GM18870 (cell line): ENCODE data around the gene GALR3.
"Not testable (repeated sequence)": the region's sequence is repeated elsewhere in the genome, so short reads cannot be mapped to it uniquely, and the experiment has no call there.

Experiments used
- ATAC-seq: cut with Tn5 transposase; IDR thresholded peaks from one replicate; pipeline ENCODE4 v1.9.1; 2021; ENCODE audit warnings: moderate library complexity; ENCODE audit not compliant: unreplicated experiment

Gene GALR3

DNA sequence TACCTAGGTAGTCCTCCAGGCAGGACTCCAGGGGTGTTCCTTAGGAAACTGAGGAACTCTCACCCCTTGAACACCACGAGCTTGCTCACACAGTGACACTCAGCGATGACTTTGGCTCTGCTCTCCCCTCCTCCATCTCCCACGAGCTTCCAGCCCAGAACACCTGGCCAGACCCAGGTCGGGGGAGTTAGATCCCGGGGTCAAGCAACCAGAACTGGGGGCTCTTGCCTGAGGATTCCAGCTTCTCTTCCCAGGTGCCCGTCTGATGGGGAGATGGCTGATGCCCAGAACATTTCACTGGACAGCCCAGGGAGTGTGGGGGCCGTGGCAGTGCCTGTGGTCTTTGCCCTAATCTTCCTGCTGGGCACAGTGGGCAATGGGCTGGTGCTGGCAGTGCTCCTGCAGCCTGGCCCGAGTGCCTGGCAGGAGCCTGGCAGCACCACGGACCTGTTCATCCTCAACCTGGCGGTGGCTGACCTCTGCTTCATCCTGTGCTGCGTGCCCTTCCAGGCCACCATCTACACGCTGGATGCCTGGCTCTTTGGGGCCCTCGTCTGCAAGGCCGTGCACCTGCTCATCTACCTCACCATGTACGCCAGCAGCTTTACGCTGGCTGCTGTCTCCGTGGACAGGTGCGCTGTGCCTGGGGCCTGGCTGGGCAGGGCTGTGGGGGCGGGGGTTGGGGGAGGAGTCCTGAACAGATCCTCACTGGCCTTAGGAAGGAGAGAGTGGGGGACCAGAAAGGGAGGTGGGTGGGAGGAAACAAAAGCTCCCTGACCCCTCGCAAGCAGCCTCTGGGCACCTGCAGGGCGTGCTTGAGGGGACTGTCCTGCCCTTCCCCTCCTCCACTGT, at the start of gene GALR3:
TSS of gene GALR3 (plus strand) at position 249 of the 852 bp plus-strand sequence. CDS start at position 274, 25 bp downstream.
- no peak for ATAC-seq

DNA sequence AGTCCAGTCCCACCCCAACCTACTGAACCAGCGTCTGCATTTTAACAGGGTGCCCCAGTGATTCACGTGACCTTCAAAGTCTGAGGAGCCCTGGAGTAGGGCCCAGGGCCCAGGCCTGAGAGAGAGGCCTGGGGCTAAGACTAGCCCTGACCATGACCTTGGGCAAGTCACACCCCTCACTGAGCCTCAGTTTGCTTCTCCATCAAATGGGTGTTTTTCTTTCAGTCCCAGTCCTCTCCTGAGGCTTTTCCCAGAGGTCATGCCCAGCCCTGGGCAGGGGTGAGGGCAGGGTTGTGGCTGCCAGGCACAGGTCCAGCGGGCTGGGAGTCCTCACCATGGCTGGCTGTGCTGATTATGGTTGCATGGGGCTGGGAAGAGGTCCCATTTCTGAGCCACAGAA, 48.5 kb upstream of the GALR3 start:
- no peak for ATAC-seq

DNA sequence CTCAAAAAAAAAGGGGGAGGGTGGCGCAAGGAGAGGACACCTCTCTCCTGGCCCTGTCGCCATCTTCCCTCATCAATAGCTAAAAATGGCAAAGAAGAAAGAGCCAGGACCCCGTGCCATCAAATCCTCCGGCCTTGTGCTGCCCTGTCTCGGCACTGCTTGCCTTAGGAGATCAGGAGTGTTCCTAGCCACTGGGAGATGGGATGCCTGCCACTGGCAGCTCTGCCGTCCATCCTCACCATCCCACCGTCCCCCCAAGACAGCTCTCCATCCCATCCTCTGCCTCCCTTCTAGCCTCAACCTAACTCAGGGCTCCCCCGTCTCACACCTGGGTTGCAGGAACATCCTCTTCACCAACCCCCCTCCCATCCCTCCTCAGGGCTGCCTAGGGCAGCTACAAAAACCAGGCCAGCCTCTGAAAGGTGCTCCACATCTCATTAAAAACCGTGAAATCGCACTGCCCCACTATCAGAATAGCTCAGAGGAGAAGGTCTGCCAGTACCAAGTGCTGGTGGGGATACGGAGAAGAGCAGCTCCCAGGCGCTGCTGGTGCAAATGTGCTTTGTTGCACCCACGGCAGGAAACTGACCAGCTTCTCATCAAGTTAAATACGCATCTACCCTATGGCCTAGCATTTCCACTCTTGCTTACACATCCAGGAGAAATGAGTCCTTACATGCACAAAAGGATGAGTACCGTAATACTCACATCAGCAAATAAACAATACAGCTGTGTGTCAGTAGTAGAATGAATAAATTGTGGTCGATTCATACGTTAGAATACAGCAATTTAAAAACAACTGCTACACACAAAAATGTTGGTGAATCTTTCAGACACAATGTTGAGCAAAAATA, 47.2 kb upstream of the GALR3 start:
- ATAC-seq, result no peak

GRCh38 chr22:37776639-37777005, 46.6 kb upstream of the GALR3 start:
- no peak for ATAC-seq

- ATAC-seq, result no peak
Observed at GRCh38 chr22:37777122-37777687, 46.0 kb upstream of the GALR3 start.

- ATAC-seq, result no peak
Observed at GRCh38 chr22:37778370-37779009, 44.7 kb upstream of the GALR3 start.

- no peak for ATAC-seq
Observed at GRCh38 chr22:37781434-37782059, 41.6 kb upstream of the GALR3 start.

DNA sequence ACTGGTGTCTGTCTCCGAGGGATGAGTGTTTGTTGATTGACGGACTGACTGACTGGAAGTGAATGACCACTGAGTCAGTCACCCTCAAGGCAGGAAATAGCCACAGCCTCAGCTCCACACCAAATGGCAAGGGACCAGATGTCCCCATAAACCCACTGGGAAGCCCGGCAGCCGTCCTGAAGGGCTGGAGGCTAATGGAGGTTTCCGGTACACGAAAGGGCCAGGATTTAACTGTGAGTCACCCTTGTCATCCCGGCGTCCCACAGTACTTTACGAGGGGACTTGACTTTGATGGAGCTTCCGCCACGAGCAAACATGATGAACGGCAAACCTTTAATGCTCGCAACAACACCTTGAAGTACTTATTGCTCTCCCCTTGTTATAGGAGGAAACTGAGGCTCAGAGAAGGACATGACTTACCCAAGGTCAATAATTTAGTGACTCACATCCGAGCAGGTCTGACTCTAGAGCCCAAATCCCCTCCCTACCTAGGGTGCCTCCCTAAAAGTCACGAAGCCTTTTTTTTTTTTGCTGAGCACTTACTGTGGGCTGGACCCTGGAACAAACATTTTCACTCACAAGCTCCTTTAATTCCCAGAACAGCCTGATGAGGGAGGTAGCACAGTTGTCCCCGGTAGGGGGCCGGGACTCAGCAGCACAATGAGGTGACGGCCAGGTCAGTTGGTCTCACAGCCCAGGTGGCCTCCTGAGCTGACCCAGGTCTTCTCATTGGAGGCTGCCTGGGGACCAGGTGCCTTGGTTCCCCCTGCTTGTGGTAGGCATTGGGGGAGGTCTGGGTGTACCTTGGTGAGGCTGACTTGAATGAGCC, 40.6 kb upstream of the GALR3 start:
- ATAC-seq, result no peak

- no peak for ATAC-seq
Observed at GRCh38 chr22:37784829-37785495, 38.2 kb upstream of the GALR3 start.

- ATAC-seq, result no peak
Observed at GRCh38 chr22:37790234-37790633, 32.9 kb upstream of the GALR3 start.

DNA sequence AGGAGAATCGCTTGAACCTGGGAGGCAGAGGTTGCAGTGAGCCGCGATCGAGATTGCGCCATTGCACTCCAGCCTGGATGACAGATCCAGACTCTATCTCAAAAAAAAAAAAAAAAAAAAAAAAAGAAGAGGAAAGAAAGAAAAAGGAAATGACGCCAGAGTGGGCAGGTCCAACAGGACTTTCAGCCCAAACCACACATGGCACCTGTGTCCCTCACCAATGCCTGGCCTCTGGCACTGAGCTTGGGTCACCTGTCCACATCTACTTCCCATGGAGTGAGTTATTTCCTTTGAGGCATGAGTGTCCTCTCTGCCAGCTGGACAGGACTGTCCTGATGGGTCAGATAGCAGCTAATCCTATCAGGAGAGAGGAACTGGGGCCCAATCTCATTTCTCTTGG, 30.7 kb upstream of the GALR3 start:
- no peak for ATAC-seq

DNA sequence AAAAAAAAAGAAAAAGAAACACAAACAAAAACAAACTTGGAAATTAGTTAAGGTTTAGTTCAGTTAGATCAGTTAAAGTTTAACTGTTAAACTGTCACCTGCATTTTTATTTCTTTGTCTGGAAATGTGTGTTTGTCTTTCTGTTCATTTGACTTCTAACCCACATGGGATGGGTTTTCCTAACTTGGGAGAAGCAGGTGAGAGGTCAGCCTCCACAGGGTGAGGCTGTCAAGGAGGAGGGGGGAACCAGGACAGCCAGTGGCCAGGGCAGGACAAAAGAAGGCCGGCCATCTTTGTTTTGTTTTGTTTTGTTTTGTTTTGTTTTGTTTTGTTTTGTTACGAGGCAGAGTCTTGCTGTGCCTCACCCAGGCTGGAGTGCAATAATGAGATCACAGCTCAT, 28.8 kb upstream of the GALR3 start:
- no peak for ATAC-seq

DNA sequence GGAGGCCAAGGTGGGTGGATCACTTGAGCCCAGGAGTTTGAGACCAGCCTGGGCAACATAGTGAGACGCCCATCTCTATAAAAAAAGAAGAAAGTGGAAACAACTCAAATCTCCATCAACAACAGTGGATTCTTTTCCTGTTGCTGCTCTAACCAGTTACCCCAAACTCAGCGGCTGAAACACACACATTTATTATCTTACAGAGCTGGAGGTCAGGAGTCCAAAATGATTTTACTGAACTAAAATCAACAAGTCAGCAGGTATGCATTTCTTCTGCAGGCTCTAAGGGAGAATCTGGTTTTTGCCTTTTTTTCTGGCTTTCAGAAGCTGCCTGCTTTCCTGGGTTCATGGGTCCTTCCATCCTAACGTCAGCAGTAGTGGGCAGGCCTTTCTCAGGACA, 27.1 kb upstream of the GALR3 start:
- ATAC-seq, result no peak

DNA sequence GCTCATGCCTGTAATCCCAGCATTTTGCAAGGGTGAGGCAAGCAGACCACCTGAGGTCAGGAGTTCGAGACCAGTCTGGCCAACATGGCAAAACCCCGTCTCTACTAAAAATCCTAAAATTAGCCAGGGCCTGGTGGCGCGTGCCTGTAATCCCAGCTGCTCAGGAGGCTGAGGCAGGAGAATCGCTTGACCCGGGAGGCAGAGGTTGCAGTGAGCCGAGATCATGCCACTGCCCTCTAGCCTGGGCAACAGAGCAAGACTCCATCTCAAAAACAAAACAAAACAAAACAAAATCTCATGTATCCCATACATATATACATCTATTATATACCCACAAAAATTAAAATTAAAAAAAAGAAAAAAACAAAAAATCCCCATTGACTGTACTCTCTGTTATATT, 25.9 kb upstream of the GALR3 start:
- ATAC-seq, result not testable (repeated sequence)

DNA sequence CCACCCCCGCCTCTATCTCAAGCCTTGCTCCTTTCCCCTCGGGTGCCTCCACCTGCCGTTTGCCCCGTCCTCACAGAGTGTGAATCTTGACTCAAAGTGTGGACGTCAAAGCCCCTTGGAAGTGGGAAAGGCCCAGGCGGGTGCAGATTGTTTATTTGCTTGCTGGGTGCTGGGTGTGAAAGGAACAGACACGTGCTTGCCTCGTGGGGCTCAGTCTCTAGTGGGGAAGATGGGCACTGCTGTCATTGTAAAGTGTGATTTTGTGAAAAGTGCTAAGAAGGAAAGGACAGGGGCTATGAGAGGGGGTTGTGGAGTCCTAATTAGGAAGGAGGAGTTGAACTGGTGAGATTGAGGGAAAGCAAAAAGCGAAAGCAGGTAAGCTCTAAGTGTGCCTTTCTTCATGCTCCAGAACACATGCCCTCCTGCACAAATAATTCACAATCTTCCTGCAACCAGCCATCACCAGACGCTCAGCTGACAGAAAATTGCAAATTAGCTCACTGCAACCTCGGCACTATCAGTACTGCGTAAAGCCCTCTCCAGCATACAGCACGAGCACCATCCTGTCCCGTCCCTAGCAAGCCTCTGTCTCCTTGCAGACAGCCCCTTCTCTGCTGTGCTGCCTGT, 25.2 kb upstream of the GALR3 start:
- ATAC-seq, result no peak

GRCh38 chr22:37799979-37800378, 23.2 kb upstream of the GALR3 start:
- ATAC-seq, result not testable (repeated sequence)

DNA sequence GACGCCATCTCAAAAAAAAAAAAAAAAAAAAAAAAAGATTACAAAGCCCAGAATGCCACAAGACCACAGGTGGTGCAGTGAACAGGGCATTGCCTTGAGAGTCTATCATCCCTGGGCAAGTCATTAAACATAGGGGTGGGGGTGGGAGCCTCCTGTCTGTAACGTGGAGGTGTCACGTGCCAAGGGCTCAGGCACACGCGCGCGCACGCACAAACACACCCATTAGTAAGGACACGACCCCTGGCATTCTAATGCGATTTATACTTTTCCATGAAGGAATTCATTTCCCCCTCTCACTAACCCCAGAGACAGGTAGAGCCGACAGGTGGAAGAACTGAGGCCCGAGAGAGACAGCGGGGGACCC, 21.3 kb upstream of the GALR3 start:
- no peak for ATAC-seq

GRCh38 chr22:37802310-37803194, 20.6 kb upstream of the GALR3 start:
- no peak for ATAC-seq
